ENCODE results near the gene IGSF21.

Gene IGSF21

GRCh38 chr1:18107369-18108298, at the start of gene IGSF21:
Gene IGSF21 (plus strand): TSS chr1:18107798. CDS start chr1:18108129, 331 bp downstream.
- no peak for DNase-seq

GRCh38 chr1:18058206-18058921, 49.2 kb upstream of the IGSF21 start:
- no peak for DNase-seq

- no peak for DNase-seq
These were observed 48.5 kb upstream of the IGSF21 start for GRCh38 chr1:18058981-18059605.

GRCh38 chr1:18060366-18060765, 47.2 kb upstream of the IGSF21 start:
- no peak for DNase-seq

GRCh38 chr1:18062185-18062584, 45.4 kb upstream of the IGSF21 start:
- DNase-seq = no peak

GRCh38 chr1:18064534-18064933, 43.1 kb upstream of the IGSF21 start:
- no peak for DNase-seq

- DNase-seq = no peak
These were observed 41.0 kb upstream of the IGSF21 start for GRCh38 chr1:18066576-18066975.

GRCh38 chr1:18069903-18070302, 37.7 kb upstream of the IGSF21 start:
- DNase-seq = no peak

GRCh38 chr1:18072066-18072465, 35.5 kb upstream of the IGSF21 start:
- no peak for DNase-seq

- DNase-seq = no peak
These were observed 34.4 kb upstream of the IGSF21 start for GRCh38 chr1:18073066-18073642.

- no peak for DNase-seq
These were observed 29.9 kb upstream of the IGSF21 start for GRCh38 chr1:18077657-18078215.

GRCh38 chr1:18079941-18080735, 27.5 kb upstream of the IGSF21 start:
- DNase-seq = no peak

GRCh38 chr1:18085387-18086074, 22.1 kb upstream of the IGSF21 start:
- no peak for DNase-seq

GRCh38 chr1:18088077-18088594, 19.5 kb upstream of the IGSF21 start:
- peak; percentile 77 for DNase-seq

GRCh38 chr1:18089488-18089887, 18.1 kb upstream of the IGSF21 start:
- DNase-seq = no peak

- DNase-seq = no peak
These were observed 17.0 kb upstream of the IGSF21 start for GRCh38 chr1:18090636-18091035.

GRCh38 chr1:18091660-18092446, 15.7 kb upstream of the IGSF21 start:
- peak; percentile 93 for DNase-seq

- no peak for DNase-seq
These were observed 14.4 kb upstream of the IGSF21 start for GRCh38 chr1:18093193-18093592.

- DNase-seq = no peak
These were observed 14.0 kb upstream of the IGSF21 start for GRCh38 chr1:18093646-18094045.

- no peak for DNase-seq
These were observed 13.5 kb upstream of the IGSF21 start for GRCh38 chr1:18094096-18094495.

All from islet precursor cell (in vitro differentiated cells).